ENCODE data around the gene DISC1. TPM values are rescaled to one million over a fixed set of nuclear protein-coding genes. Genes with fewer than 3 reads are reported as not detected.
A peak's percentile ranks its signal among the peaks of the same experiment; 100 is the strongest.
"Not testable (repeated sequence)": the region's sequence is repeated elsewhere in the genome, so short reads cannot be mapped to it uniquely, and the experiment has no call there.

The DISC1 gene
- polyA plus RNA-seq, 3 donors = 5.5 to 14.7 (median 5.8) TPM

DNA sequence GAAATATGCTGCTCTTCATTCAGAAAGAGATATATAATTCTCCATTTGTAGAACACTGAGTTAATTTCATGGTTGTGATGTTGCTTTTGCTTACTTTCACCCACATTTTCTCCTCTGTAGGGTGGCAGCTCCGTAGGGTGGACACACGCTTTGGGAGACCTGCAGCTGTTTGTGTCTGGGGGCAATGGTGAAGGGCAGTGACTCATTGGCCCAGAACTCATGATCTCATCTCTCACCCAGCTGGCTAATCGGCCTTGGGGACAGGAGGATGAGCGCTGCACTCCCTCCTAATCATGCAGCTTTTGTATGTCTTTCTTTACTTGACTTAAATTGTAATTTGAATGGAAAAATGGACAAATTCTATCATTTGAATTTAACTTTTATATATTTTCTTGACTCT is 9.6 kb downstream of the DISC1 start:
- H3K27me3 ChIP-seq (ENCODE audit: control insufficient read depth in 2 of 2, insufficient read depth in 2 of 2, low read length in 2 of 2) = no peaks in the 10 kb centered on the region
- TF ChIP-seq, protein P1, sequence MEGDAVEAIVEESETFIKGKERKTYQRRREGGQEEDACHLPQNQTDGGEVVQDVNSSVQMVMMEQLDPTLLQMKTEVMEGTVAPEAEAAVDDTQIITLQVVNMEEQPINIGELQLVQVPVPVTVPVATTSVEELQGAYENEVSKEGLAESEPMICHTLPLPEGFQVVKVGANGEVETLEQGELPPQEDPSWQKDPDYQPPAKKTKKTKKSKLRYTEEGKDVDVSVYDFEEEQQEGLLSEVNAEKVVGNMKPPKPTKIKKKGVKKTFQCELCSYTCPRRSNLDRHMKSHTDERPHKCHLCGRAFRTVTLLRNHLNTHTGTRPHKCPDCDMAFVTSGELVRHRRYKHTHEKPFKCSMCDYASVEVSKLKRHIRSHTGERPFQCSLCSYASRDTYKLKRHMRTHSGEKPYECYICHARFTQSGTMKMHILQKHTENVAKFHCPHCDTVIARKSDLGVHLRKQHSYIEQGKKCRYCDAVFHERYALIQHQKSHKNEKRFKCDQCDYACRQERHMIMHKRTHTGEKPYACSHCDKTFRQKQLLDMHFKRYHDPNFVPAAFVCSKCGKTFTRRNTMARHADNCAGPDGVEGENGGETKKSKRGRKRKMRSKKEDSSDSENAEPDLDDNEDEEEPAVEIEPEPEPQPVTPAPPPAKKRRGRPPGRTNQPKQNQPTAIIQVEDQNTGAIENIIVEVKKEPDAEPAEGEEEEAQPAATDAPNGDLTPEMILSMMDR (IDR thresholded peaks at IDR 0.05) = no peak
- H2AFZ ChIP-seq (ENCODE audit: insufficient read depth, low read depth, low read length, poor library complexity, severe bottlenecking) = no peak overlapping the region
- Mint-ChIP-seq H3K9me3 (peaks cover 0 to 4% (median 0%) of the 10 kb centered on the region in 7 donors), H3K27me3 (ENCODE audit: low read depth in 3 of 3) (no peaks in the 10 kb centered on the region), H3K4me3 (no peak overlapping the region), H3K27ac (peak overlapping the region in 1 of 7 donors; percentile 46), H3K36me3 (peaks cover 30 to 40% of the 10 kb centered on the region in 2 donors), H3K4me1 (peaks cover 21% of the 10 kb centered on the region)
- H3K4me2 ChIP-seq (replicated peaks; ENCODE audit: extremely low read depth, low read length, poor library complexity, severe bottlenecking) = no peak overlapping the region
- intact Hi-C loops (cut with micrococcal nuclease) = no loop called here
- DNase-seq = no peak
- H3K4me3 ChIP-seq (replicated peaks in 1 of 3; ENCODE audit: low read depth in 2 of 3, low read length in 3 of 3) = no peak overlapping the region
- no peaks in the 10 kb centered on the region for H3K9me3 ChIP-seq (replicated peaks in 1 of 2; ENCODE audit: control insufficient read depth in 1 of 2, insufficient read depth in 1 of 2, low read length in 2 of 2)
- peaks cover 0 to 6% of the 10 kb centered on the region in 2 donors for H3K4me1 ChIP-seq (ENCODE audit: control insufficient read depth in 1 of 2, insufficient read depth in 2 of 2, low read length in 2 of 2)
- peaks cover 4 to 56% of the 10 kb centered on the region in 2 donors for H3K36me3 ChIP-seq (replicated peaks in 1 of 2; ENCODE audit: control insufficient read depth in 1 of 2, insufficient read depth in 2 of 2, low read length in 2 of 2)
- no peak overlapping the region for H3K9ac ChIP-seq (ENCODE audit: insufficient read depth, low read length, poor library complexity, severe bottlenecking)
- peaks cover 97% of the 10 kb centered on the region for H3K79me2 ChIP-seq (ENCODE audit: insufficient read depth, low read length)
- H4K20me1 ChIP-seq (ENCODE audit: insufficient read depth, low read length) = peaks cover 96% of the 10 kb centered on the region
- no peak overlapping the region for H3K27ac ChIP-seq (ENCODE audit: low read depth in 1 of 2, low read length in 2 of 2)
- no CpG with 5 or more reads among the region's 4 CpGs for WGBS (ENCODE audit: insufficient coverage)

DNA sequence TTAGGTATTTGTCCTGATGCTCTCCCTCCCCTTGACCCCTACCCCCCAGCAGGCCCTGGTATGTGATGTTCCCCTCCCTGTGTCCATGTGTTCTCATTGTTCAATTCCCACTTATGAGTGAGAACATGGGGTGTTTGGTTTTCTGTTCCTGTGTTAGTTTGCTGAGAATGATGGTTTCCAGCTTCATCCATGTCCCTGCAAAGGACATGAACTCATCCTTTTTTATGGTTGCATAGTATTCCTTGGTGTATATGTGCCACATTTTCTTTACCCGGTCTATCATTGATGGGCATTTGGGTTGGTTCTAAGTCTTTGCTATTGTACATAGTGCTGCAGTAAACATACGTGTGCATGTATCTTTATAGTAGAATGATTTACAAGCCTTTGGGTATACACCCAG is 10.3 kb downstream of the DISC1 start:
- H3K4me3 ChIP-seq (replicated peaks in 1 of 3; ENCODE audit: low read depth in 2 of 3, low read length in 3 of 3); H3K4me2 ChIP-seq (replicated peaks; ENCODE audit: extremely low read depth, low read length, poor library complexity, severe bottlenecking); H3K4me3 Mint-ChIP-seq; DNase-seq; H3K27me3 ChIP-seq (ENCODE audit: control insufficient read depth in 2 of 2, insufficient read depth in 2 of 2, low read length in 2 of 2); H2AFZ ChIP-seq (ENCODE audit: insufficient read depth, low read depth, low read length, poor library complexity, severe bottlenecking); H3K9me3 Mint-ChIP-seq; H3K27ac Mint-ChIP-seq; H3K9ac ChIP-seq (ENCODE audit: insufficient read depth, low read length, poor library complexity, severe bottlenecking); H3K27ac ChIP-seq (ENCODE audit: low read depth in 1 of 2, low read length in 2 of 2); H3K4me1 ChIP-seq (ENCODE audit: control insufficient read depth in 1 of 2, insufficient read depth in 2 of 2, low read length in 2 of 2); H3K27me3 Mint-ChIP-seq (ENCODE audit: low read depth in 3 of 3); H3K9me3 ChIP-seq (replicated peaks in 1 of 2; ENCODE audit: control insufficient read depth in 1 of 2, insufficient read depth in 1 of 2, low read length in 2 of 2); intact Hi-C loops (cut with micrococcal nuclease): not testable (repeated sequence)
- Mint-ChIP-seq H3K36me3 (peaks cover 35 to 43% of the 10 kb centered on the region in 2 donors), H3K4me1 (peaks cover 19% of the 10 kb centered on the region)
- Histone ChIP-seq H3K79me2 (ENCODE audit: insufficient read depth, low read length) (peaks cover 97% of the 10 kb centered on the region), H4K20me1 (ENCODE audit: insufficient read depth, low read length) (peaks cover 98% of the 10 kb centered on the region), H3K36me3 (replicated peaks in 1 of 2; ENCODE audit: control insufficient read depth in 1 of 2, insufficient read depth in 2 of 2, low read length in 2 of 2) (peaks cover 7 to 59% of the 10 kb centered on the region in 2 donors)
- 100% methylated on average over 1 of the region's 2 CpGs for WGBS (ENCODE audit: insufficient coverage)

Data from CD14-positive monocyte (primary cell).